ENCODE results near the gene RUNX1. TPM values are rescaled to one million over a fixed set of nuclear protein-coding genes. Genes with fewer than 3 reads are reported as not detected.

Gene RUNX1
- total and polyA plus RNA-seq, 4 donors: 23.3 to 100 (median 33.4) TPM

- no peaks in the 10 kb centered on the region for H3K9me3 ChIP-seq (ENCODE audit: control insufficient read depth in 4 of 4, insufficient read depth in 3 of 4, low read length in 3 of 4)
- no peak overlapping the region for H3K27ac ChIP-seq (ENCODE audit: low read depth in 1 of 2, low read length in 1 of 2)
- H3K9ac ChIP-seq (ENCODE audit: insufficient read depth in 1 of 2, low read length in 2 of 2): no peak overlapping the region
- peaks cover 0 to 2% (median 0%) of the 10 kb centered on the region in 5 donors for H3K4me1 ChIP-seq (ENCODE audit: control insufficient read depth in 5 of 5, insufficient read depth in 5 of 5, low read length in 5 of 5)
- WGBS, 2 donors: 54 to 55% methylated on average over 6 of the region's 6 CpGs
- DNase-seq (no peak), ATAC-seq (ENCODE audit: insufficient read depth, low FRiP score) (no peak)
- no peak for TF ChIP-seq CTCF (IDR thresholded peaks at IDR 0.05; ENCODE audit: control extremely low read depth, extremely low read depth)
- peaks cover 0 to 2% (median 0%) of the 10 kb centered on the region in 3 donors for H3K27me3 ChIP-seq (ENCODE audit: control insufficient read depth in 3 of 3, insufficient read depth in 3 of 3, low read length in 2 of 3)
- no peaks in the 10 kb centered on the region for H3K36me3 ChIP-seq (ENCODE audit: control insufficient read depth in 4 of 4, insufficient read depth in 4 of 4, low read length in 4 of 4)
- no peak overlapping the region for H3K4me3 ChIP-seq
Observed at GRCh38 chr21:34926803-34927467, 122.2 kb downstream of the RUNX1 start.

GRCh38 chr21:34925597-34925996 lies 123.5 kb downstream of the RUNX1 start:
- no peak overlapping the region for H3K4me3 ChIP-seq
- H3K27ac ChIP-seq (ENCODE audit: low read depth in 1 of 2, low read length in 1 of 2): no peak overlapping the region
- WGBS, 2 donors: 67 to 77% methylated on average over 4 of the region's 4 CpGs
- DNase-seq (no peak), ATAC-seq (ENCODE audit: insufficient read depth, low FRiP score) (no peak)
- no peak for TF ChIP-seq CTCF (IDR thresholded peaks at IDR 0.05; ENCODE audit: control extremely low read depth, extremely low read depth)
- no peaks in the 10 kb centered on the region for H3K36me3 ChIP-seq (ENCODE audit: control insufficient read depth in 4 of 4, insufficient read depth in 4 of 4, low read length in 4 of 4)
- H3K9ac ChIP-seq (ENCODE audit: insufficient read depth in 1 of 2, low read length in 2 of 2): no peak overlapping the region
- H3K27me3 ChIP-seq (ENCODE audit: control insufficient read depth in 3 of 3, insufficient read depth in 3 of 3, low read length in 2 of 3): peaks cover 0 to 2% (median 0%) of the 10 kb centered on the region in 3 donors
- peaks cover 0 to 3% (median 0%) of the 10 kb centered on the region in 5 donors for H3K4me1 ChIP-seq (ENCODE audit: control insufficient read depth in 5 of 5, insufficient read depth in 5 of 5, low read length in 5 of 5)
- H3K9me3 ChIP-seq (ENCODE audit: control insufficient read depth in 4 of 4, insufficient read depth in 3 of 4, low read length in 3 of 4): no peaks in the 10 kb centered on the region

GRCh38 chr21:34924771-34925419 lies 124.2 kb downstream of the RUNX1 start:
- WGBS, 2 donors: 73 to 79% methylated on average over 1 of the region's 1 CpG
- TF ChIP-seq CTCF (IDR thresholded peaks at IDR 0.05; ENCODE audit: control extremely low read depth, extremely low read depth): no peak
- no peaks in the 10 kb centered on the region for H3K9me3 ChIP-seq (ENCODE audit: control insufficient read depth in 4 of 4, insufficient read depth in 3 of 4, low read length in 3 of 4)
- no peaks in the 10 kb centered on the region for H3K36me3 ChIP-seq (ENCODE audit: control insufficient read depth in 4 of 4, insufficient read depth in 4 of 4, low read length in 4 of 4)
- DNase-seq (no peak), ATAC-seq (ENCODE audit: insufficient read depth, low FRiP score) (no peak)
- peaks cover 0 to 2% (median 0%) of the 10 kb centered on the region in 3 donors for H3K27me3 ChIP-seq (ENCODE audit: control insufficient read depth in 3 of 3, insufficient read depth in 3 of 3, low read length in 2 of 3)
- no peak overlapping the region for H3K9ac ChIP-seq (ENCODE audit: insufficient read depth in 1 of 2, low read length in 2 of 2)
- H3K4me3 ChIP-seq: no peak overlapping the region
- no peak overlapping the region for H3K27ac ChIP-seq (ENCODE audit: low read depth in 1 of 2, low read length in 1 of 2)
- peaks cover 0 to 3% (median 0%) of the 10 kb centered on the region in 5 donors for H3K4me1 ChIP-seq (ENCODE audit: control insufficient read depth in 5 of 5, insufficient read depth in 5 of 5, low read length in 5 of 5)

All from lung (tissue), 12 donors.